ELF-1 (cell line): Measurements from ENCODE around the gene ANAPC13.

ENCODE experiments used
- DNase-seq: peaks from one replicate; pipeline ENCODE4 v3.0.0-alpha.2; 2016; ENCODE audit warnings: low read depth, low spot score

Gene ANAPC13

DNA sequence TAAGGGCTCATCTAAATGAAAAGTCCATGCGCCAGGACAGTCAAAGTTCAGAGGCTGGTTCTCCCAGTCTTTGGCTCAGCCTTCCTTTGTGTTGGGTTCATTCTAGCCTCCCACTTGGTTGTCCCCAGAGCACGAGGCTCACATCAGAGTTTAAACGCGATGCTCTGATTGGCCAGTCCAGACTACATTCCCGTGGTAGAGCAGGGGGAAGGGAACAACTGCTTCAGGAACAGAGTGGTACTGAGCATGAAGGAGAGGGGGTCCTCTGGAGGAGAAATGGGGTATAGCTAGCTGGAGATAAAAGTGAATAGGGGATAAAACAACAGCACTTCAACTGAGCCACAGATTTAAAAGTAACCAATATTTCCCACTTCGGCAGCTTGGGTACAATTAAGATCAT is 32.2 kb downstream of the ANAPC13 start:
- DNase-seq, result peak; percentile 57

DNA sequence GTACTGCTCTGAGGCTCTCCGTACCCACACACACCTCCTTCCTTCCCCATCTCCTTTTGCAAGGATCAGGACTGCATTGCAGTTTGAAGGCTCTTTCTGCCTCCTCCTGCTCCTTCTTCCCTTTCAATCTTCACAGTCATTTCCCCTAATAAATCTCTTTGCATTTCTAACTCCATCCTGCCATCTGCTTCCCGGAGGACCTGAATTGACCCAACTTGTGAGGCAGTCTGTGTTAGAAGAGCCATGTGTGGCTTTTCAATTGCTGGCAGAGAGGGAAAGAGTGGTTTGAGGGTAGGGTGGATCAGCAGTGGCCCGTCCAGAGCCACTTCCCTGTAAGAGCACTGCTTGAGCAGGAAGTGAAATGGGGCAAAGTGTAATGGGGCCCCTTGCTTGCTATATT is 35.8 kb downstream of the ANAPC13 start:
- DNase-seq, result no peak

- peak; percentile 70 for DNase-seq
Measured at GRCh38 chr3:134449277-134449676, 36.5 kb downstream of the ANAPC13 start.

GRCh38 chr3:134448664-134449063 is 37.1 kb downstream of the ANAPC13 start:
- DNase-seq, result no peak

- no peak for DNase-seq
Measured at GRCh38 chr3:134447351-134447750, 38.4 kb downstream of the ANAPC13 start.

- no peak for DNase-seq
Measured at GRCh38 chr3:134446800-134447199, 39.0 kb downstream of the ANAPC13 start.

- DNase-seq, result no peak
Measured at GRCh38 chr3:134445636-134446035, 40.1 kb downstream of the ANAPC13 start.

DNA sequence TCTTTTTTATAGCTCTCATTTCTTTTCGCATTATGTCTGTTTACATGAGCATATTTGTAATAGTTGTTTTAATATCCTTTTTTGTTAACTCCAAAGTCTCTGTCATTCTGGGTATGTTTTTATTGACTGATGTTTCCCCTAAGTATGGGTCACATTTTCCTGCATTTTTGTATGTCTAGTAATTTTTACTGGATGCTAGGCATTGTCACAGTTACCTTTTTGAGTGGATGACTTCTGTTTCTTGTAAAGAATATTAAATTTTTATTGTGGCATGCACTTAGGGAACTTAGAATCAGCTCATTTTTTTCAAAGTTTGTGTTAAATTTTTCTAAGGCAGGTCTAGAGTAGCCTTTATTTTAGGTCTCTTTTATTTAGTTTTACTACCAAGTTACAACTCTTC is 40.7 kb downstream of the ANAPC13 start:
- no peak for DNase-seq

DNA sequence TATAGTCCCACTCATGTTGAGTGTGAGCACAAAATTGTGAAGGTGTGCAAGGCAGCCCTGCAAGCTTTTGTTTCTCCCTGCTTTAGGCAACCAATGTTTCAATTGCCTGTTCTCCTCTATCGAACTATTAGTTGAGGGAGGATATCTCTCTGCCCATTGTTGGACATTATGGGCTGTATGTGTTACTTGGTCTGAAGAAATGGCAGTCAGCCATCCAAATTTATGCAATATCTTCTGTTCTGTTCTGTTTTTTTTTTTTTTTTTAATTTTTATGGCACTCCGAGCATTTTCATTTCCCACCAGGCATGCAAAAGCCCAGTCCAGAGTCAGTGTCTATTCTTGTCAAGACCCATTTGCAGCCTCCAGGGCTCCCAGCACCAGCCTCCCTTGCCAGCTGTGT is 44.0 kb downstream of the ANAPC13 start:
- DNase-seq, result no peak

- DNase-seq, result no peak
Measured at GRCh38 chr3:134441321-134441720, 44.5 kb downstream of the ANAPC13 start.

- DNase-seq, result no peak
Measured at GRCh38 chr3:134437211-134437752, 48.5 kb downstream of the ANAPC13 start.

DNA sequence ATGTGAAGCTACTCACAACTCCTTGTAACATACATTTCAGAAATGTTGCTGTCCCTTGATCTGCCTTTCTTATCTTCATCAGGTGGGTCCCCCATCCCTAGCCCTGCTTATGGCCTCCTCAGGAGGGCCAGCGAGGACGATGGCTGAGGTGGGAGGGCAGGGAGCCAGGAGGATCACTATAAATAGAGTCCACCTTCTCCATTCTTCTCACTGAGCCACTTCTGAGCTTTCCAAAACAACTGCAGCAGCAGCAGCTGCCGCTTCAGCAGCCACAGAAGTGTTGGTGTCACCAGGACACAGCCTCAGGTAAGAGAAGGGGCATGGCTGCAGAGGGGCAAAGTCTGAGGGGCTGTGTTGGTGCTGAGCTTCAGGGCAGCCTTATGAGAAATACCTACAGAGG is 53.5 kb downstream of the ANAPC13 start:
- no peak for DNase-seq

DNA sequence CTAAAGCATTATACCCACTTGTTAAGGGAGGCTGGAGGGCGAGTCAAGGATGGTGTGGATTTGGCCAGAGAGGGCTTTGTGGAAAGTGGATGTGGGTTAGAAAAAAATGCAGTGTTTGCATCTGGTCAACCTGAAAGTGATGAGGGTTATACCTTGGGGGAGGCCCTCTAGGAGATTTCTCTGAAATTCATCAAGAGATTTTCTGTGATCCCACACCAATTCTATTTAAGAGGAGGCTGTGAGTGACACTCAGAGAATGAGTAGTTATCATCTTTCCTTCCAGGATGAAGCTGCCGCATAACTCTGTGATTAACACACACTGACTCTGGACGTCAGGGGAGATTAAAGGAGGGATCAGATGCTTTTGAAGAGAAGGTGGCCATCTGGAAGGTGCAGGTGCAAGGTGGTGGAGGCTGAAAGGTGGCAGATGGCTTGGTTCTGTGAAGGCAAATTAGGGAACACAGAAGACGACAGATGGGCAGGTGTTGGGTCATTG is 54.8 kb downstream of the ANAPC13 start:
- no peak for DNase-seq

DNA sequence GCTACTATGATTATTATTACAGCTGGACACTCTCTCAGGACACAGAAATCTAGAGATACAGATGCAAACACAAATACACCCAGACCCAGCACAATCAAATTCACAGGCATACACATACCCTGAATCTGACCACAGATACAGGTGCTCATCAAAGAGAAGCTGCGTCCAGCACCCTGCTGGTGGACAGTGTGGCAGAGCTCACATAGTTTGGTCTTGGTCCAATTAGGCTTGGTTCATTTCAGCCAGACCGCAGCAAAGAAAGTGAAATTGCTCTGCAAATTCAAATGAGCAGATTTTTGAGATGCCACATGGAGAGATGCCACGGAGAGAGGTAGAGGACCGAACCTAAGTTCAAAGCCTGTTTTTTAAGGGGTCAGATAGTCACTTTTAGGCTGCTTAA is 55.6 kb downstream of the ANAPC13 start:
- DNase-seq, result no peak

- DNase-seq, result no peak
Measured at GRCh38 chr3:134428401-134428800, 57.4 kb downstream of the ANAPC13 start.
